ENCODE data around the gene MTNR1A. TPM values are rescaled to one million over a fixed set of nuclear protein-coding genes. Genes with fewer than 3 reads are reported as not detected.

Gene MTNR1A
- total and polyA plus RNA-seq, 2 donors (not counting 3 experiments of a cell fraction or from before 2014, with no cell fraction given), result not detected

GRCh38 chr4:186554539-186554913, 841 bp downstream of the MTNR1A start:
- FAIRE-seq, result no peak

GRCh38 chr4:186553717-186554116, 1.6 kb downstream of the MTNR1A start:
- dilution Hi-C loops (cut with MboI; ENCODE audit: extremely low pct_ligation_motif_present, low sequenced_read_pairs), result no loop called here
- DNase-seq (ENCODE audit: low read depth, low spot score) (no peak), FAIRE-seq (no peak)
- Histone ChIP-seq H3K4me3 (replicated peaks in 1 of 3; ENCODE audit: insufficient read depth in 1 of 3, low read depth in 1 of 3, low read length in 3 of 3) (no peak overlapping the region), H3K4me2 (ENCODE audit: insufficient read depth, low read length) (no peak overlapping the region), H3K9me1 (replicated peaks; ENCODE audit: control insufficient read depth, extremely low read depth, insufficient read depth, low read length) (no peaks in the 10 kb centered on the region), H3K36me3 (ENCODE audit: control insufficient read depth in 2 of 2, extremely low read depth in 1 of 2, insufficient read depth in 2 of 2, low read length in 2 of 2) (no peaks in the 10 kb centered on the region), H3K4me1 (ENCODE audit: control insufficient read depth, extremely low read depth, insufficient read depth, low read length) (no peaks in the 10 kb centered on the region), H3K9ac (replicated peaks; ENCODE audit: extremely low read depth, insufficient read depth, low read length) (no peak overlapping the region), H3K9me3 (replicated peaks; ENCODE audit: control insufficient read depth, insufficient read depth, low read length) (no peaks in the 10 kb centered on the region), H4K20me1 (replicated peaks; ENCODE audit: control insufficient read depth, extremely low read depth, insufficient read depth, low read length) (no peaks in the 10 kb centered on the region), H3K79me2 (ENCODE audit: control insufficient read depth, insufficient read depth, low read length) (no peaks in the 10 kb centered on the region), H3K27me3 (ENCODE audit: control insufficient read depth in 2 of 2, insufficient read depth in 2 of 2, low read length in 2 of 2) (no peaks in the 10 kb centered on the region), H2AFZ (ENCODE audit: low read depth, low read length) (no peak overlapping the region), H3K27ac (ENCODE audit: insufficient read depth, low read depth, low read length) (no peak overlapping the region)
- ChIA-PET CTCF (no interaction called here), POLR2A (no interaction called here)
- intact Hi-C loops (cut with micrococcal nuclease), result no loop called here
- BruUV-seq (replicated peaks), result no TSS peak
- TF ChIP-seq MYC (IDR thresholded peaks at IDR 0.05; ENCODE audit: low read depth, low read length), result no peak
- TF ChIP-seq GATA2 (IDR thresholded peaks at IDR 0.05; ENCODE audit: insufficient read depth, insufficient read length, low read depth, low read length), result no peak
- TF ChIP-seq, protein P1, sequence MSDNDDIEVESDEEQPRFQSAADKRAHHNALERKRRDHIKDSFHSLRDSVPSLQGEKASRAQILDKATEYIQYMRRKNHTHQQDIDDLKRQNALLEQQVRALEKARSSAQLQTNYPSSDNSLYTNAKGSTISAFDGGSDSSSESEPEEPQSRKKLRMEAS (IDR thresholded peaks at IDR 0.05; ENCODE audit: insufficient read depth, insufficient read length), result no peak
- no peak for TF ChIP-seq JUN (IDR thresholded peaks at IDR 0.05; ENCODE audit: borderline replicate concordance, insufficient read depth, insufficient read length, low read depth)
- no peak for TF ChIP-seq POLR2A (IDR thresholded peaks at IDR 0.05; ENCODE audit: low read depth, low read length)
- TF ChIP-seq, protein P2, sequence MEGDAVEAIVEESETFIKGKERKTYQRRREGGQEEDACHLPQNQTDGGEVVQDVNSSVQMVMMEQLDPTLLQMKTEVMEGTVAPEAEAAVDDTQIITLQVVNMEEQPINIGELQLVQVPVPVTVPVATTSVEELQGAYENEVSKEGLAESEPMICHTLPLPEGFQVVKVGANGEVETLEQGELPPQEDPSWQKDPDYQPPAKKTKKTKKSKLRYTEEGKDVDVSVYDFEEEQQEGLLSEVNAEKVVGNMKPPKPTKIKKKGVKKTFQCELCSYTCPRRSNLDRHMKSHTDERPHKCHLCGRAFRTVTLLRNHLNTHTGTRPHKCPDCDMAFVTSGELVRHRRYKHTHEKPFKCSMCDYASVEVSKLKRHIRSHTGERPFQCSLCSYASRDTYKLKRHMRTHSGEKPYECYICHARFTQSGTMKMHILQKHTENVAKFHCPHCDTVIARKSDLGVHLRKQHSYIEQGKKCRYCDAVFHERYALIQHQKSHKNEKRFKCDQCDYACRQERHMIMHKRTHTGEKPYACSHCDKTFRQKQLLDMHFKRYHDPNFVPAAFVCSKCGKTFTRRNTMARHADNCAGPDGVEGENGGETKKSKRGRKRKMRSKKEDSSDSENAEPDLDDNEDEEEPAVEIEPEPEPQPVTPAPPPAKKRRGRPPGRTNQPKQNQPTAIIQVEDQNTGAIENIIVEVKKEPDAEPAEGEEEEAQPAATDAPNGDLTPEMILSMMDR (IDR thresholded peaks at IDR 0.05; ENCODE audit: extremely low read depth in 1 of 2, insufficient read depth in 1 of 2, low read depth in 1 of 2, low read length in 2 of 2), result no peak
- TF ChIP-seq POLR2AphosphoS5 (IDR thresholded peaks at IDR 0.05; ENCODE audit: insufficient read depth, low read depth, low read length), result no peak
- no peak for TF ChIP-seq EZH2 (IDR thresholded peaks at IDR 0.05; ENCODE audit: borderline replicate concordance, low read depth, low read length, severe bottlenecking)
- no peak for TF ChIP-seq FOS (IDR thresholded peaks at IDR 0.05; ENCODE audit: borderline replicate concordance, insufficient read depth, low read length)

More at GRCh38 chr4:186554539-186554913, 841 bp downstream of the MTNR1A start:
- Histone ChIP-seq H3K27me3 (ENCODE audit: control insufficient read depth in 2 of 2, insufficient read depth in 2 of 2, low read length in 2 of 2) (no peaks in the 10 kb centered on the region), H3K9me1 (replicated peaks; ENCODE audit: control insufficient read depth, extremely low read depth, insufficient read depth, low read length) (no peaks in the 10 kb centered on the region), H2AFZ (ENCODE audit: low read depth, low read length) (no peak overlapping the region), H3K9me3 (replicated peaks; ENCODE audit: control insufficient read depth, insufficient read depth, low read length) (no peaks in the 10 kb centered on the region), H3K27ac (ENCODE audit: insufficient read depth, low read depth, low read length) (no peak overlapping the region), H3K79me2 (ENCODE audit: control insufficient read depth, insufficient read depth, low read length) (no peaks in the 10 kb centered on the region), H4K20me1 (replicated peaks; ENCODE audit: control insufficient read depth, extremely low read depth, insufficient read depth, low read length) (no peaks in the 10 kb centered on the region), H3K4me1 (ENCODE audit: control insufficient read depth, extremely low read depth, insufficient read depth, low read length) (no peaks in the 10 kb centered on the region), H3K4me3 (replicated peaks in 1 of 3; ENCODE audit: insufficient read depth in 1 of 3, low read depth in 1 of 3, low read length in 3 of 3) (no peak overlapping the region), H3K4me2 (ENCODE audit: insufficient read depth, low read length) (no peak overlapping the region), H3K9ac (replicated peaks; ENCODE audit: extremely low read depth, insufficient read depth, low read length) (no peak overlapping the region), H3K36me3 (ENCODE audit: control insufficient read depth in 2 of 2, extremely low read depth in 1 of 2, insufficient read depth in 2 of 2, low read length in 2 of 2) (no peaks in the 10 kb centered on the region)
- TF ChIP-seq, protein P1 (IDR thresholded peaks at IDR 0.05; ENCODE audit: insufficient read depth, insufficient read length), result no peak
- TF ChIP-seq POLR2A (IDR thresholded peaks at IDR 0.05; ENCODE audit: low read depth, low read length) (no peak), MYC (IDR thresholded peaks at IDR 0.05; ENCODE audit: low read depth, low read length) (no peak), FOS (IDR thresholded peaks at IDR 0.05; ENCODE audit: borderline replicate concordance, insufficient read depth, low read length) (no peak)
- intact Hi-C loops (cut with micrococcal nuclease), result no loop called here
- BruUV-seq (replicated peaks), result no TSS peak
- DNase-seq (ENCODE audit: low read depth, low spot score), result no peak
- dilution Hi-C loops (cut with MboI; ENCODE audit: extremely low pct_ligation_motif_present, low sequenced_read_pairs), result no loop called here
- CTCF ChIA-PET, result no interaction called here
- POLR2A ChIA-PET, result no interaction called here

All from endothelial cell of umbilical vein (primary cell).